ENCODE results near the gene PRRT4. TPM values are rescaled to one million over a fixed set of nuclear protein-coding genes. Genes with fewer than 3 reads are reported as not detected.

The PRRT4 gene
- total RNA-seq, 1 donor from 2014 or later, result 9.5 TPM

DNA sequence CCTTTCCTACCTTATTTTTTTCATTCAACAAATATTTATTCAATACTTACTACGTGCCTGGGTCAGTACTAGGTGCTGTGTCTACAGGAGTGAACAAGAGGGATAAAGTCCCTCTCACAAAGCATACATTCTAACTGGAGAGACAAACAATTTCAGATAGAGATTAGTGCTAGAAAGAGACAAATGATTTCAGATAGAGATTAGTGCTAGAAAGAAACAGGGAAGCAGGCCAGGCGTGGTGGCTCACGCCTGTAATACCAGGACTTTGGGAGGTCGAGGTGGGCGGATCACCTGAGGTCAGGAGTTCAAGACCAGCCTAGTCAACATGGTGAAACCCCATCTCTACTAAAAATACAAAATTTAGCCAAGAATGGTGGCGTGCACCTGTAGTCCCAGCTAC is 52.4 kb downstream of the PRRT4 start:
- Mint-ChIP-seq H3K4me3 (no peak overlapping the region), H3K36me3 (peaks cover 51% of the 10 kb centered on the region), H3K4me1 (no peaks in the 10 kb centered on the region), H3K9me3 (no peaks in the 10 kb centered on the region), H3K27me3 (ENCODE audit: low read depth) (no peaks in the 10 kb centered on the region), H3K27ac (no peak overlapping the region)
- no peak for TF ChIP-seq CTCF (IDR thresholded peaks at IDR 0.05; ENCODE audit: unreplicated experiment)
- DNase-seq (ENCODE audit: low spot score in 2 of 2, unreplicated experiment in 2 of 2), result no peak

DNA sequence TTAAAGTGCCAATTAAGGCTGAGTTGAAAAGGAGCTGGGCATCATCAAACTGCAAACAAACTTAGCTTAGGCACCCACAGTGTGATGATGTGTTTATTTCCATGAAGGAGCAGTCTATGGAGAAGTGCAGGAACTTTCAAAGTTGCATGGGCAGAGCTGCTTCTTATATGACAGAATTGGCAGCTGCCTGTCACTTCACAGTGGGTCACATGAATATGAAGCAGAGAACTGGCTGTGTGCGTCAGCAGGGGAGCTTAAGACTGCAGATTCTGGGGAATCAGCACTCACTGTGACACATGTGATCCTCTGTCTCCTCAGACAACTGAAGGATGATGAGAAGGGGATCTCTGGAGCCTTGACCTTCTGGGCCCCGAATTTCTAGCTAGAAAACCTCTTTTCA is 54.4 kb downstream of the PRRT4 start:
- no peak for DNase-seq (ENCODE audit: low spot score in 2 of 2, unreplicated experiment in 2 of 2)
- H3K9me3 Mint-ChIP-seq, result no peaks in the 10 kb centered on the region
- H3K4me3 Mint-ChIP-seq, result no peak overlapping the region
- no peaks in the 10 kb centered on the region for H3K27me3 Mint-ChIP-seq (ENCODE audit: low read depth)
- H3K36me3 Mint-ChIP-seq, result peaks cover 41% of the 10 kb centered on the region
- TF ChIP-seq CTCF (IDR thresholded peaks at IDR 0.05; ENCODE audit: unreplicated experiment), result no peak
- H3K4me1 Mint-ChIP-seq, result no peaks in the 10 kb centered on the region
- no peak overlapping the region for H3K27ac Mint-ChIP-seq

GRCh38 chr7:128304212-128304611 is 57.3 kb downstream of the PRRT4 start:
- Mint-ChIP-seq H3K4me1 (no peaks in the 10 kb centered on the region), H3K4me3 (no peak overlapping the region), H3K36me3 (peaks cover 27% of the 10 kb centered on the region), H3K27ac (no peak overlapping the region), H3K9me3 (no peaks in the 10 kb centered on the region), H3K27me3 (ENCODE audit: low read depth) (no peaks in the 10 kb centered on the region)
- DNase-seq (ENCODE audit: low spot score in 2 of 2, unreplicated experiment in 2 of 2), result no peak
- no peak for TF ChIP-seq CTCF (IDR thresholded peaks at IDR 0.05; ENCODE audit: unreplicated experiment)

GRCh38 chr7:128303643-128304042 is 57.8 kb downstream of the PRRT4 start:
- no peak for TF ChIP-seq CTCF (IDR thresholded peaks at IDR 0.05; ENCODE audit: unreplicated experiment)
- DNase-seq (ENCODE audit: low spot score in 2 of 2, unreplicated experiment in 2 of 2), result no peak
- Mint-ChIP-seq H3K4me3 (no peak overlapping the region), H3K36me3 (peaks cover 24% of the 10 kb centered on the region), H3K4me1 (no peaks in the 10 kb centered on the region), H3K27ac (no peak overlapping the region), H3K27me3 (ENCODE audit: low read depth) (no peaks in the 10 kb centered on the region), H3K9me3 (no peaks in the 10 kb centered on the region)

DNA sequence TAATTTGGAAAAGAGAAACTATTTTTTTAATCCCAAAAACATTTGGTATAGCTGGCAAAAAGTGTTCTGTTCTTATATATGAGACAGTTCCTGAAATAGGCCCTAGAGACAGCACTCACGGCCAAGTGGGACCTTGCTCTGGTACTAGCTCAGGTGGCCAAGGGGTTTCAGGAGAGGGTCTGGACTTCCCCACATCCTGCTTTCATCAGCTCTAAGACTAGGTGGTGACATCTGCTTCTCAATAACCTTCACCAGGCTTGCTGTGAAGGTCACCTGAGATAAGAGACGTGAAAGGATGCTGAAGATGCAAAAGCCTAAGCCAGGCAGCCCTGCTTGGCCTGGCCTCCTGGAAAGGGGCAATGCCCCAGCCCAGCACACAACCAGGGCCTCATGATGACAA is 58.4 kb downstream of the PRRT4 start:
- no peaks in the 10 kb centered on the region for H3K27me3 Mint-ChIP-seq (ENCODE audit: low read depth)
- no peak overlapping the region for H3K4me3 Mint-ChIP-seq
- H3K4me1 Mint-ChIP-seq, result no peaks in the 10 kb centered on the region
- TF ChIP-seq CTCF (IDR thresholded peaks at IDR 0.05; ENCODE audit: unreplicated experiment), result no peak
- no peaks in the 10 kb centered on the region for H3K9me3 Mint-ChIP-seq
- no peak for DNase-seq (ENCODE audit: low spot score in 2 of 2, unreplicated experiment in 2 of 2)
- H3K36me3 Mint-ChIP-seq, result peaks cover 22% of the 10 kb centered on the region
- no peak overlapping the region for H3K27ac Mint-ChIP-seq

DNA sequence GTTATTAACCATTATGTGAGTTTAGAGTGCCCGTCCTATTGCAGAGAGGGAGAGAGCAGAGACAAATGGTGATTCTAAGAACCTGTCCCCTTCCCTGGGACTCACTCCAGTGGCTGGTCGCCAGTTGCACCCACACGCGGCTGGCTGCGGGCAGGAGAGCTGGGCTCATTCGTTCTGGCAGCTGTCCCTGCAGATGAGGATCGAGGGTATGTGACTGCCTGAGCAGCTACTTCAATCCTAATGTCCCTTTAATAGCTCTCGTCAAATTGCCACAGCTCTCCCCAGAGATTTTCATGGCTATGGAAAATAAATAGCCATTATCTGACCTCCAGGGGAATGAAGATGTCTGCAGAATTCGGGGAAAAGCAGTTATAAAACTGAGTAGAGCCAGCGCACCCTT is 59.4 kb downstream of the PRRT4 start:
- H3K4me1 Mint-ChIP-seq, result no peaks in the 10 kb centered on the region
- peaks cover 21% of the 10 kb centered on the region for H3K36me3 Mint-ChIP-seq
- DNase-seq (ENCODE audit: low spot score in 2 of 2, unreplicated experiment in 2 of 2), result no peak
- no peaks in the 10 kb centered on the region for H3K9me3 Mint-ChIP-seq
- TF ChIP-seq CTCF (IDR thresholded peaks at IDR 0.05; ENCODE audit: unreplicated experiment), result no peak
- H3K27me3 Mint-ChIP-seq (ENCODE audit: low read depth), result no peaks in the 10 kb centered on the region
- H3K4me3 Mint-ChIP-seq, result no peak overlapping the region
- H3K27ac Mint-ChIP-seq, result no peak overlapping the region
